Muscle layer of colon (tissue), 2 donors: Measurements from ENCODE around the gene KLF1.
"Not testable (repeated sequence)": the region's sequence is repeated elsewhere in the genome, so short reads cannot be mapped to it uniquely, and the experiment has no call there.

Experiments used
- H3K27ac ChIP-seq: one replicate; pipeline ENCODE4 v1.7.0; 2013; ENCODE audit warnings: low read depth, mild to moderate bottlenecking, low read length, moderate library complexity
- H3K27me3 ChIP-seq, 2 donors: one replicate each; pipeline ENCODE4 v1.7.0; 2013; ENCODE audit warnings: low read length in 2 of 2, mild to moderate bottlenecking in 2 of 2; ENCODE audit not compliant: insufficient read depth in 2 of 2, control insufficient read depth in 1 of 2
- H3K36me3 ChIP-seq: one replicate; pipeline ENCODE4 v1.7.0; 2013; ENCODE audit warnings: mild to moderate bottlenecking, low read length; ENCODE audit not compliant: insufficient read depth
- H3K4me1 ChIP-seq: one replicate; pipeline ENCODE4 v1.7.0; 2013; ENCODE audit warnings: mild to moderate bottlenecking, low read length; ENCODE audit not compliant: insufficient read depth
- H3K4me3 ChIP-seq, 2 donors: one replicate each; pipeline ENCODE4 v1.7.0; 2013; ENCODE audit warnings: low read length in 2 of 2, low read depth in 1 of 2, mild to moderate bottlenecking in 1 of 2, moderate library complexity in 1 of 2
- H3K9ac ChIP-seq: one replicate; pipeline ENCODE4 v1.7.0; 2013; ENCODE audit warnings: low read length
- H3K9me3 ChIP-seq: one replicate; pipeline ENCODE4 v1.7.0; 2013; ENCODE audit warnings: mild to moderate bottlenecking, low read length
- donor health status: abdominal sarcoma.
- donor health status: Adenocarcinoma of cecum.

The KLF1 gene

GRCh38 chr19:12915860-12916259, 28.9 kb upstream of the KLF1 start:
- not testable (repeated sequence) for H3K9ac ChIP-seq, H3K36me3 ChIP-seq, H3K4me3 ChIP-seq, H3K27me3 ChIP-seq, H3K9me3 ChIP-seq, H3K27ac ChIP-seq
- H3K4me1 ChIP-seq: peaks cover 22% of the 10 kb centered on the region

DNA sequence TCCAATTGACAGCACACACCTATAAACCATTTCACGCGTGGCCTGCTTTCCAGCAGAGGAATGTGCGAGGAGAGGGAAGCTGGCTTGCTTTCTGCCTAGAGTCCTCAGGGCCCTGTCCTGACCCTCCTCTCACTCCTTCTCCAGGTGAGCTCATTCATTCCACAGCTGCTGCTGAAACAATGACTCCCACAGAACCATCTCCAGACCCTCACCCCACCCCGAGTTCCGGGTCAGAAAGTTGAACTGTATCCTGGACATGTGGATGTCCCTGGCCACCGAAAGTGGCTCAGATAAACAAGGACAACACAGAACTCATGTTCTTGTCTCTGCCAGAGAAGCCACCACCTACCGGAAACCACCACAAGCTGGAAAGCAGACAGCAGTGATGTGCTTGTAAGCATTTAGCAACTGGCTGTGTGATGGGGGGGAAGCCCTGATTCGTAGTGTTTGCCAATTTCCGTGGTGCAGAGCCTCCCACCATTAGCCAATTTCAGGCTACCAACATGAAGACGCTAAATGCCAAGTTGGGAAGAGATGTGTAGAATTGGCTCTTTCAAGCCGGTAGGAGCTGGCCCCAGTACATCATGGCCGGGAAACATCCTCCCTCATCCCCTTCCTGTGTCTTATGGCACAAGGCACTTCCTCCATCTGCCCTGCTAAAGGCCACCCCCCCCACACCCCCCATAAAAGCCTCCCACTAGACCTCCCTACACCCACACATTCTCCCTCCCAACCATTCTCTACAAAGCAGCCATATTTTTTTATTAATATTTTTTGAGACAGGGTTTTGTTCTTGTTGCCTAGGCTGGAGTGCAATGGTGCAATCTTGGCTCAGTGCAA, 27.1 kb upstream of the KLF1 start:
- H3K4me3 ChIP-seq: peak overlapping the region in 1 of 2 donors; percentile 46
- peak overlapping the region; percentile 99 for H3K27ac ChIP-seq
- no peaks in the 10 kb centered on the region for H3K9me3 ChIP-seq
- no peaks in the 10 kb centered on the region for H3K27me3 ChIP-seq
- H3K4me1 ChIP-seq: peaks cover 22% of the 10 kb centered on the region
- peak overlapping the region; percentile 30 for H3K9ac ChIP-seq
- no peaks in the 10 kb centered on the region for H3K36me3 ChIP-seq

DNA sequence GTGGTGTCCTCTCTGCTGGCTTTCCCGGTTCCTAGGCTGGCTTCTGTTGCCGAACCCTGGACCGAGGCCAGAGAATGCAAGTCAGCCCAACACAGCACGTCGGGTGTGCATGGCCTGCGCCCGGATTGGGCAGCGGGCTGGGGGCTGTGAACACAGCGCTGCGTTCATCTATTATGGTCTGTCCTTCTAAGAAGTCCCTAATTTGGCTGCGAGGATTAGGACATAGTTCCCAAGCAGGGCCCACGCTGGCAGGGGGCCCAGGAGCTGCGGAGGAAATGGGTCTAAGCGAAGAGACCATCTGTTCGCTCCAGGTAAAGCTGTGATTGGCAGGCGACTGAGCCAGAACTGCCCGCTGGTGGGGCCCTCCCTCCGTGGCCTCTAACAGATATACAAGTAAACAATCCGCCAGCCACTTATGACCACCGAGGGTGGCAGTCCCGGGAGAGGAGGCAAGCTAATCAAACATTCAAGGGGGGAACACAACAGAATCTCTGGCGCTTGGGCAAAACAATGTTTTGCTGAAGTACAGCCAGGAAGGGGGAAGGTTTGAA, 26.1 kb upstream of the KLF1 start:
- Histone ChIP-seq H3K4me3 (peak overlapping the region in 1 of 2 donors; percentile 46), H3K36me3 (no peaks in the 10 kb centered on the region), H3K9me3 (no peaks in the 10 kb centered on the region), H3K9ac (peak overlapping the region; percentile 30), H3K27ac (peak overlapping the region; percentile 99), H3K4me1 (peaks cover 22% of the 10 kb centered on the region), H3K27me3 (no peaks in the 10 kb centered on the region)

GRCh38 chr19:12912571-12912970, 25.6 kb upstream of the KLF1 start:
- Histone ChIP-seq H3K9me3 (no peaks in the 10 kb centered on the region), H3K9ac (no peak overlapping the region), H3K27me3 (no peaks in the 10 kb centered on the region), H3K27ac (peak overlapping the region; percentile 99), H3K36me3 (no peaks in the 10 kb centered on the region), H3K4me1 (peaks cover 22% of the 10 kb centered on the region), H3K4me3 (peak overlapping the region in 1 of 2 donors; percentile 46)

- Histone ChIP-seq H3K4me1 (peaks cover 3% of the 10 kb centered on the region), H3K27me3 (no peaks in the 10 kb centered on the region), H3K4me3 (no peak overlapping the region), H3K9ac (no peak overlapping the region), H3K36me3 (no peaks in the 10 kb centered on the region), H3K9me3 (no peaks in the 10 kb centered on the region), H3K27ac (no peak overlapping the region)
Measured at GRCh38 chr19:12907166-12907565, 20.2 kb upstream of the KLF1 start.

DNA sequence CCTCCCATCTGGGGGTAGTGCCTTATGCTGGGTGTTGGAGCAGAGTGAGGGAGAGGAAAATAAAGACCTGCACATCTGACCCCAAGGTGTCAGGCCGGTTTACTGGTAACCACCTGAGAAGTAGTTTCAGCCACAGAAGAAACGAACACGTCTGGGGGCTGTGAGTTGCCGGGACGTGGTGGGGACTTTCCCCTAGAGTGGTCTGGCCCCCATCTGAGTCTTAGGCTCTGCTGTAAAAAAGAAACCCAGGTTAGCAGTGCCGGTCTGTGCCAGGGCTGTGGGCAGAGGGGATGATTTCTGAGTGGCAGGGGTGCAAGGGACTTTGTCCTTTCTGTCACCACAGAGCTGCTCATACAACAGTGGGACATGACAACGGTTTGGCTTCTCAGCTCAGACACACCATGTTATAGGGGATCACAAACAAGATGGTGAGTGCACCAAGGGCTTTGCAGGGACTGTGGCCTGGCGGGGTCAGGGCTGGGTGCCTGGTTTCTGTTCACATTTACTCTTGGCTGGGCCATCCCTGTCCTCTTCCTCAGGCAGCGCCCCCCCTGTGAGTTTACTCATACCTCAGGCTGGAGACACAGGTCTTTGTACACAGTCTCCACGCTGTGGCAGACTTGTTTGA, 13.0 kb upstream of the KLF1 start:
- Histone ChIP-seq H3K36me3 (peaks cover 22% of the 10 kb centered on the region), H3K9ac (no peak overlapping the region), H3K27ac (no peak overlapping the region)

DNA sequence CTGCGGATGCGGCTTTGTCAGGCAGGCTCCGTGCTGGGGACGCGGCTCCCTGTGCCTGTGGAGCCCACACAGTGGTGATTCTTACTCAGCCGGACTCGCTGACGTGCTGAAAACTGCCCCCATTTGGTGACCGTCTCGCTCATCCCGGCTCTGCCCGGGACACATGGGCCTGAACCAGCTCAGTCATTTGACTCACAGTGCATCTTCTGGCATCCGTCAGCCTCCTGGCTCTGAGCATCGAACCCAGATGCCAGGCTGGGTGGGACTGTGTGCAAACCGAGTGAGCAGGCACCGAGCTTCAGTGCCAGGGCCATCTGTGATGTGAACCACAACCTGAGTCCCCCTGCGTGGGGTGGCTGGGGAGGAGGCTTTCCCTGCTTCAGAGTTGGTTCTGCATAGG, 9.5 kb upstream of the KLF1 start:
- no peak overlapping the region for H3K27ac ChIP-seq
- no peaks in the 10 kb centered on the region for H3K27me3 ChIP-seq
- H3K9me3 ChIP-seq: no peaks in the 10 kb centered on the region
- peaks cover 9% of the 10 kb centered on the region for H3K4me1 ChIP-seq
- H3K9ac ChIP-seq: no peak overlapping the region
- H3K36me3 ChIP-seq: peaks cover 38% of the 10 kb centered on the region
- no peak overlapping the region for H3K4me3 ChIP-seq

More for the DNA sequence above, 13.0 kb upstream of the KLF1 start:
- Histone ChIP-seq H3K4me3 (no peak overlapping the region), H3K9me3 (no peaks in the 10 kb centered on the region), H3K27me3 (no peaks in the 10 kb centered on the region), H3K4me1 (no peaks in the 10 kb centered on the region)

DNA sequence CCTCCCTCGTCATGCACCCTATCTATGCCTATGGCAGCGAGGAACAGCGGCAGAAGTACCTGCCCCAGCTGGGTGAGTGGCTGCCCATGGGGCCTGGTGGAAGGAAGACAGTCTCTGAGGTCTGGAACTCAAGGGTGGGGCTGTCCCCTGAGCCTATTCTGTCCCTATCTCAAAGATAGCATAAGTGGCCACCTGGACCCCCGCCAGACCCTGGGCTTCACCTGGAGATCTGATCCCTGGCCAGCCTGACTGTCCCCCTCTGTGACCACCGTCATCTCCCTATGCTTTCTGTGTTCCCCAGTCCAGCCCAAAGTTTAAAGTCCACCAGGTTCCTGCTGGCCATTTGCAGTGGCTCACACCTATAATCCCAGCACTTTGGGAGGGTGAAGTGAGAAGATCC, 6.6 kb upstream of the KLF1 start:
- Histone ChIP-seq H3K4me1 (peaks cover 14% of the 10 kb centered on the region), H3K27ac (no peak overlapping the region), H3K27me3 (no peaks in the 10 kb centered on the region), H3K9me3 (no peaks in the 10 kb centered on the region), H3K4me3 (no peak overlapping the region), H3K36me3 (peaks cover 38% of the 10 kb centered on the region), H3K9ac (no peak overlapping the region)

GRCh38 chr19:12891553-12892021, 4.6 kb upstream of the KLF1 start:
- peaks cover 24% of the 10 kb centered on the region for H3K36me3 ChIP-seq
- peak overlapping the region; percentile 93 to 97 for H3K4me3 ChIP-seq
- H3K9ac ChIP-seq: peak overlapping the region; percentile 24
- H3K9me3 ChIP-seq: no peaks in the 10 kb centered on the region
- no peak overlapping the region for H3K27ac ChIP-seq
- H3K4me1 ChIP-seq: peaks cover 14% of the 10 kb centered on the region
- peaks cover 0 to 2% of the 10 kb centered on the region in 2 donors for H3K27me3 ChIP-seq

GRCh38 chr19:12890787-12891552, 4.0 kb upstream of the KLF1 start, which contains the start of gene GCDH:
GCDH (plus strand) TSS chr19:12891160; CDS start chr19:12891305, 145 bp downstream.
- Histone ChIP-seq H3K4me3 (peak within 1 kb of the TSS; percentile 93 to 97), H3K27me3 (peaks cover 2 to 5% of the 10 kb centered on the region in 2 donors), H3K9ac (peak within 1 kb of the TSS; percentile 24), H3K27ac (peak within 1 kb of the TSS; percentile 88), H3K36me3 (peaks cover 18% of the 10 kb centered on the region), H3K4me1 (peaks cover 14% of the 10 kb centered on the region), H3K9me3 (no peaks in the 10 kb centered on the region)

GRCh38 chr19:12890299-12890786, 3.3 kb upstream of the KLF1 start:
- not testable (repeated sequence) for H3K9me3 ChIP-seq, H3K27me3 ChIP-seq, H3K27ac ChIP-seq, H3K9ac ChIP-seq
- Histone ChIP-seq H3K36me3 (peaks cover 16% of the 10 kb centered on the region), H3K4me1 (peaks cover 14% of the 10 kb centered on the region), H3K4me3 (peak overlapping the region; percentile 21 to 38)
